ENCODE data around the gene PLA2G15.

DNA sequence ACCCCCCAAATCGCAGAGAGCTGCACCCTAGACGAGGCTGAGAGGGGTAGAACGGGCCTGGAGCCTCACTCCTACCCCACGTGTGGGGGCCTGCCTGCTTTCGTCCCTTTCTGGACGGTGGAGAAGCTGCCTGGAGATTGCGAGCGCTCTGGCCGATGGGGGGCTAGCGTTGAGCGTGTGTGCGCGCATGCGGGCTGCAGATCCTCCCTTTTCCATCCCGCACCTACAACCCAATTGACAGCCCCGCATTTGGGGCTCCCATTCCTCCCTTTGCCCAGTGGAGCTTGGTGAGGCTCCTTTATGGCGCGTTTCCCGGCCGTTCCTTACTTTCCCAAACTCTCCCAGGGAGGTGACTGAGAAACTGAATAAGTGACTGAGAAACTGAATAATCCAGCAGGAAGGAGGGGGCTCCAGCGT lies 8.3 kb upstream of the PLA2G15 start:
- TF ChIP-seq POLR2A (IDR thresholded peaks at IDR 0.05) (no peak), EP300 (IDR thresholded peaks at IDR 0.05) (no peak)
- TF ChIP-seq, protein P1, sequence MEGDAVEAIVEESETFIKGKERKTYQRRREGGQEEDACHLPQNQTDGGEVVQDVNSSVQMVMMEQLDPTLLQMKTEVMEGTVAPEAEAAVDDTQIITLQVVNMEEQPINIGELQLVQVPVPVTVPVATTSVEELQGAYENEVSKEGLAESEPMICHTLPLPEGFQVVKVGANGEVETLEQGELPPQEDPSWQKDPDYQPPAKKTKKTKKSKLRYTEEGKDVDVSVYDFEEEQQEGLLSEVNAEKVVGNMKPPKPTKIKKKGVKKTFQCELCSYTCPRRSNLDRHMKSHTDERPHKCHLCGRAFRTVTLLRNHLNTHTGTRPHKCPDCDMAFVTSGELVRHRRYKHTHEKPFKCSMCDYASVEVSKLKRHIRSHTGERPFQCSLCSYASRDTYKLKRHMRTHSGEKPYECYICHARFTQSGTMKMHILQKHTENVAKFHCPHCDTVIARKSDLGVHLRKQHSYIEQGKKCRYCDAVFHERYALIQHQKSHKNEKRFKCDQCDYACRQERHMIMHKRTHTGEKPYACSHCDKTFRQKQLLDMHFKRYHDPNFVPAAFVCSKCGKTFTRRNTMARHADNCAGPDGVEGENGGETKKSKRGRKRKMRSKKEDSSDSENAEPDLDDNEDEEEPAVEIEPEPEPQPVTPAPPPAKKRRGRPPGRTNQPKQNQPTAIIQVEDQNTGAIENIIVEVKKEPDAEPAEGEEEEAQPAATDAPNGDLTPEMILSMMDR (IDR thresholded peaks at IDR 0.05), result no peak
